RWPE2 (cell line): ENCODE measurements around the gene BCO2.

Experiments used
- ATAC-seq: fragments of 200-7000 bp; cut with Tn5 transposase; 3 replicates; pipeline ENCODE4 v1.9.1; 2021; ENCODE audit warnings: low read depth
- DNase-seq: peaks from one replicate; pipeline ENCODE4 v3.0.0-alpha.2; 2020; ENCODE audit warnings: low spot score
- H3K27ac ChIP-seq: fragments of 450-650 bp; 2 replicates; pipeline ENCODE4 v1.5.1; 2017; ENCODE audit warnings: mild to moderate bottlenecking; ENCODE audit not compliant: poor library complexity, severe bottlenecking
- H3K27me3 ChIP-seq: fragments of 250-450 bp; sonication (Bioruptor Pico); 2 replicates; pipeline ENCODE4 v1.5.1; 2021; ENCODE audit warnings: mild to moderate bottlenecking, moderate library complexity; ENCODE audit not compliant: insufficient read depth, poor library complexity, severe bottlenecking
- H3K36me3 ChIP-seq: fragments of 250-450 bp; sonication (Bioruptor Pico); 2 replicates; pipeline ENCODE4 v1.5.1; 2020; ENCODE audit warnings: low read depth, mild to moderate bottlenecking, moderate library complexity
- H3K4me1 ChIP-seq: fragments of 250-450 bp; sonication (Bioruptor Pico); 2 replicates; pipeline ENCODE4 v1.5.1; 2021; ENCODE audit warnings: mild to moderate bottlenecking, moderate library complexity; ENCODE audit not compliant: insufficient read depth, poor library complexity, severe bottlenecking
- H3K4me3 ChIP-seq: fragments of 250-450 bp; sonication (Bioruptor Pico); 2 replicates; pipeline ENCODE4 v1.5.1; 2021; ENCODE audit warnings: mild to moderate bottlenecking, moderate library complexity; ENCODE audit not compliant: severe bottlenecking
- H3K9me3 ChIP-seq: fragments of 250-450 bp; sonication (Bioruptor Pico); 2 replicates; pipeline ENCODE4 v1.5.1; 2021; ENCODE audit warnings: mild to moderate bottlenecking, moderate library complexity; ENCODE audit not compliant: severe bottlenecking
- CTCF ChIP-seq: fragments of 450-650 bp; IDR thresholded peaks from one replicate; pipeline ENCODE4 v1.5.1; 2017; ENCODE audit warnings: mild to moderate bottlenecking, moderate library complexity; ENCODE audit not compliant: poor library complexity, severe bottlenecking

Gene BCO2

DNA sequence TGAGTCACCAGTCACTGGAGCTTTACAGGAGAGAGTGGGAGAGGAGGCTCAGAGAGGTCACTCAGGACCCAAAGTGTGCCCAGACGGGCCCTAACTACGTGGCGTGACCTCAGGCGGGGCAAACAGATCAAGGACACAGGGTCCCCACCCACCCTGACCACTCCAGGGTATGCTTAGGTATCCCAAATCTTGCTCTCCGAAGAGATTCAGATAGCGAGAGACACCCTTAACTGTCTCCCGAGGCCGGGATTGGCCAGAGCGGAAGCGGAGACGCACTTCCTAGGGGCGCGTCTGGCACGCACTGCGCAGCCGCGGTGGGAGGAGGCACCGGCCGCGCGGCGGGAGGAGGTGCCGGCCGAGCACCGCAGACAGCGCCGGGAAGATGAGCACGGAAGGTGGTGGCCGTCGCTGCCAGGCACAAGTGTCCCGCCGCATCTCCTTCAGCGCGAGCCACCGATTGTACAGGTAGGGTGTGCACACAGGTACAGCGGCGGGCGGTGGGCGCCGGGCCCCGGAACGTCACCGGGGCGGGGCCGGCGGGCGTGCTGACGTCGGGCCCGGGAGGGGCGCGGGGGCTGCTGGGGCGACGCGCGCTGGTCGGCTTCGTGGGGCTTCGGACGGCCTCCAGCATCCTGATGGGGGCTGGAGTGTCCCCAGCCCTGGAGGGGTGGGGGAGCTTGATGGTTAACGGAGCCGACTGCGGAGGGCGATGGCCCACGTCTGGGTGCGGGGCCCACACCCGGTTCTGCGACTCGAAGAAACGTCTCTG lies 50.9 kb downstream of the BCO2 start, which contains the start of gene PTS:
Gene PTS (plus strand): TSS at position 367 of the 769 bp plus-strand sequence. CDS start 16 bp downstream, at position 383.
- Histone ChIP-seq H3K4me3 (peak within 1 kb of the TSS; percentile 64), H3K27ac (peak within 1 kb of the TSS; percentile 67), H3K9me3 (no peaks in the 10 kb centered on the region), H3K4me1 (peaks cover 12% of the 10 kb centered on the region), H3K27me3 (no peaks in the 10 kb centered on the region), H3K36me3 (peaks cover 28% of the 10 kb centered on the region)
- peak; percentile 96 for ATAC-seq
- TF ChIP-seq CTCF, result no peak
- DNase-seq, result peak; percentile 83

DNA sequence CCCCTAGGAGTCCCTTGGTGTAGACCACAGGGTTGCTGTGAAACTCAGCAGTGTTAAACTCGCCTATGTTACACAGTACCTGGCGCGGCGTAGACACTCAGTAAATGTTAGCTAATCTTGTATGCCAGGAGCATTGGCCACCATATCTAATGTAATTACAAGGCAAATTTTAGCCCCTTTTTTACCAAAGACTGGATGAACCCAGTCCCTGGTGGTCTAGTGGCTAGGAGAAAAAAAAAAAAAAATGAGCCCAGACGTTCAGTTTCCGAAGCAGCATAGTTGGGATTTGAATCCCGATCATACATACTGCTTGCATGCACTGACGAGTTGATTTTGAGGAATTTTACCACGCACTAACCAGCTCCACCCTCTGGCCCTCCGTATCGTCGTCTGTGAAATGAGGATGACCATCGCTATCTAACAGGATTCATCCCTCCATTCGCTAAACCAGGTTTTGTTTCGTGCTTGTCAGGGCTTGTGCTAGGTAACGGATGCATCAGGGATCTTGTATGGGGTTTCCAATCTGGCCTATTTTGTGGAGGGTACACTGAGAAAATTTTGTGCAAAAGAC lies 51.6 kb downstream of the BCO2 start:
- TF ChIP-seq CTCF, result peak; percentile 6
- Histone ChIP-seq H3K36me3 (peaks cover 32% of the 10 kb centered on the region), H3K4me1 (peaks cover 8% of the 10 kb centered on the region), H3K27me3 (no peaks in the 10 kb centered on the region), H3K9me3 (no peaks in the 10 kb centered on the region), H3K4me3 (peak overlapping the region; percentile 64), H3K27ac (peak overlapping the region; percentile 67)
- ATAC-seq (peak; percentile 51), DNase-seq (no peak)

- no peak for TF ChIP-seq CTCF
- H3K27me3 ChIP-seq, result no peaks in the 10 kb centered on the region
- H3K9me3 ChIP-seq, result no peaks in the 10 kb centered on the region
- H3K36me3 ChIP-seq, result peaks cover 37% of the 10 kb centered on the region
- peaks cover 8% of the 10 kb centered on the region for H3K4me1 ChIP-seq
- H3K27ac ChIP-seq, result no peak overlapping the region
- peak overlapping the region; percentile 64 for H3K4me3 ChIP-seq
- DNase-seq (no peak), ATAC-seq (no peak)
Measured at GRCh38 chr11:112227471-112227870, 52.2 kb downstream of the BCO2 start.

DNA sequence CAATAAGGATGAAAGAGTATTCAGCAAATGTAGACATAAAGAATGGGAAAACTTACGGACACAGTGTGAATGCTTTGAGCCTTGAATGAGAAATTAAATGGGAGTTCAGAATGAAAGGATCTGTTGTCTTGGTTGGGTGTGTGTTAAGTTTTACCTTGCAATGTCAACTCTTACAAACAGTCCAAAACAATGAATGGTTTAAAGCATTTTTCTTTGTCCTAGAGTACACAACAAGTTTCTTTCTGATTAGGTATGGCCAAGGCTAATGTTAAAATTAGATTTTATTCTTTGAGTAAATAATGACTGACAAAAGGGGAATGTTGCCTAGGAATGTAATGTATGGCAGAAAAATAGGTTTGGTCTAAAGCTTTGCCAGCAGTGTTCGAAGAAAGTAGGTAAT lies 53.4 kb downstream of the BCO2 start:
- no peak for TF ChIP-seq CTCF
- H3K27ac ChIP-seq, result no peak overlapping the region
- DNase-seq, result no peak
- ATAC-seq, result no peak
- H3K9me3 ChIP-seq, result no peaks in the 10 kb centered on the region
- H3K36me3 ChIP-seq, result peaks cover 49% of the 10 kb centered on the region
- H3K27me3 ChIP-seq, result no peaks in the 10 kb centered on the region
- H3K4me3 ChIP-seq, result no peak overlapping the region
- peaks cover 8% of the 10 kb centered on the region for H3K4me1 ChIP-seq

DNA sequence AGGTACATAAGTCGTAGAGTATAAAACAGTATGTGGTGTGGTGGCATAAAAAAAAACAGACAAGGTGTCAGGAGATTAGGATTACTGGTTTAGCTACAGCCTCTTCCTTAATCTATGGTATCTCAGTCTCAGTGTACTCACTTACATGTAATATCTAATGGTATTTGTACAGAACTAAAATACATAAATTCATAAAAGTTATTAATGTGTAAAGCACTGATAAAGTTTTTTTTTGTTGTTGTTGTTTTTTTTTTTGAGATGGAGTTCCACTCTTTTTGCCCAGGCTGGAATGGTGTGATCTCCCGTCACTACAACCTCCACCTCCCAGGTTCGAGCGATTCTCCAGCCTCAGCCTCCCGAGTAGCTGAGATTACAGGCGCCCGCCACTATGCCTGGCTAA lies 53.8 kb downstream of the BCO2 start:
- no peak for ATAC-seq
- Histone ChIP-seq H3K9me3 (no peaks in the 10 kb centered on the region), H3K27me3 (no peaks in the 10 kb centered on the region), H3K4me3 (no peak overlapping the region), H3K36me3 (peaks cover 54% of the 10 kb centered on the region), H3K27ac (no peak overlapping the region), H3K4me1 (peaks cover 8% of the 10 kb centered on the region)
- no peak for TF ChIP-seq CTCF
- no peak for DNase-seq
